Activated CD8-positive, alpha-beta memory T cell treated with anti-CD3 and anti-CD28 coated beads for 36 hours (primary cell): Measurements from ENCODE around the gene TRIM72. TPM values are rescaled to one million over a fixed set of nuclear protein-coding genes. Genes with fewer than 3 reads are reported as not detected.
"Not testable (repeated sequence)": the region's sequence is repeated elsewhere in the genome, so short reads cannot be mapped to it uniquely, and the experiment has no call there.

Experiments used
- CTCF ChIA-PET: fragments of 350-600 bp; sonication (Branson Sonifier 250); formaldehyde crosslinking; loops from one replicate; lab custom pipeline; 2021; ENCODE audit warnings: antibody characterized with exemption; lab: Charles Lee
- POLR2A ChIA-PET: fragments of 350-600 bp; sonication (Branson Sonifier 250); formaldehyde crosslinking; loops from one replicate; lab custom pipeline; 2021; ENCODE audit warnings: antibody characterized with exemption; lab: Charles Lee
- total RNA-seq, 2 experiments: library from RNA; stranded (reverse); gene quantifications; one replicate each; pipeline ENCODE4 v1.2.3, GENCODE V29; 2021

Gene TRIM72
- total RNA-seq, 2 experiments from 2014 or later, result not detected

- POLR2A ChIA-PET, result interaction anchor here (1.4 kb wide), 1 partner anchor 10 kb away, joined by 4 read pairs; no protein-coding TSS in a partner anchor
- CTCF ChIA-PET, result interaction anchor here (0.6 to 1.6 kb wide), 2 partner anchors 12 to 48 kb away, joined by 4 read pairs; no protein-coding TSS in a partner anchor
Measured at GRCh38 chr16:31187808-31188189, 26.1 kb upstream of the TRIM72 start.

- ChIA-PET CTCF (interaction anchor here (1.1 to 2.0 kb wide), 4 partner anchors 11 to 14 kb away, joined by 3 to 4 read pairs (median 4); partner anchors contain the start of gene PYCARD), POLR2A (interaction anchor here (0.6 to 2.4 kb wide), 3 partner anchors 9 to 61 kb away, joined by 3 to 12 read pairs (median 4); partner anchors contain the start of gene FUS)
Measured at GRCh38 chr16:31188450-31189411, 25.2 kb upstream of the TRIM72 start.

- CTCF ChIA-PET, result interaction anchor here (1.1 to 2.0 kb wide), 4 partner anchors 9 to 13 kb away, joined by 3 to 5 read pairs (median 4); partner anchors contain the start of gene PYCARD
- POLR2A ChIA-PET, result interaction anchor here (0.6 to 2.4 kb wide), 2 partner anchors 9 to 61 kb away, joined by 3 to 12 read pairs; partner anchors contain the start of gene FUS
Measured at GRCh38 chr16:31189412-31189778, 24.5 kb upstream of the TRIM72 start.

GRCh38 chr16:31190061-31190460 is 23.9 kb upstream of the TRIM72 start:
- ChIA-PET POLR2A (interaction anchor here (2.4 kb wide), 1 partner anchor 10 kb away, joined by 12 read pairs; the partner anchor contains the start of gene FUS), CTCF (interaction anchor here (0.6 to 2.0 kb wide), 6 partner anchors 9 to 256 kb away, joined by 3 to 5 read pairs (median 3); partner anchors contain the start of gene PYCARD)

- CTCF ChIA-PET, result interaction anchor here (0.6 to 2.0 kb wide), 3 partner anchors 10 to 255 kb away, joined by 3 to 4 read pairs (median 3); no protein-coding TSS in a partner anchor
Measured at GRCh38 chr16:31190818-31191444, 23.0 kb upstream of the TRIM72 start.

GRCh38 chr16:31191697-31192428 is 22.1 kb upstream of the TRIM72 start:
- POLR2A ChIA-PET, result interaction anchor here (0.7 to 1.2 kb wide), 2 partner anchors 10 to 160 kb away, joined by 3 to 7 read pairs; partner anchors contain the start of gene PYCARD

More at GRCh38 chr16:31190818-31191444, 23.0 kb upstream of the TRIM72 start:
- POLR2A ChIA-PET, result interaction anchor here (2.4 kb wide), 1 partner anchor 11 kb away, joined by 12 read pairs; the partner anchor contains the start of gene FUS

GRCh38 chr16:31192856-31193642 is 20.9 kb upstream of the TRIM72 start:
- POLR2A ChIA-PET, result interaction anchor here (0.5 to 1.5 kb wide), 5 partner anchors 9 to 1380 kb away, joined by 3 to 7 read pairs (median 5); partner anchors contain the start of gene PYCARD
- CTCF ChIA-PET, result no interaction called here

More at GRCh38 chr16:31191697-31192428, 22.1 kb upstream of the TRIM72 start:
- CTCF ChIA-PET, result no interaction called here

- POLR2A ChIA-PET, result interaction anchor here (0.6 to 1.5 kb wide), 4 partner anchors 8 to 1381 kb away, joined by 3 to 6 read pairs (median 4); partner anchors contain the start of gene PYCARD
- CTCF ChIA-PET, result interaction anchor here (0.7 kb wide), 1 partner anchor 266 kb away, joined by 3 read pairs; no protein-coding TSS in a partner anchor
Measured at GRCh38 chr16:31193874-31194273, 20.0 kb upstream of the TRIM72 start.

- ChIA-PET CTCF (no interaction called here), POLR2A (no interaction called here)
Measured at GRCh38 chr16:31194898-31195297, 19.0 kb upstream of the TRIM72 start.

- CTCF ChIA-PET, result interaction anchor here (0.8 kb wide), 1 partner anchor 186 kb away, joined by 3 read pairs; no protein-coding TSS in a partner anchor
- POLR2A ChIA-PET, result not testable (repeated sequence)
Measured at GRCh38 chr16:31195861-31196260, 18.1 kb upstream of the TRIM72 start.

GRCh38 chr16:31196324-31197088 is 17.4 kb upstream of the TRIM72 start:
- POLR2A ChIA-PET, result no interaction called here
- CTCF ChIA-PET, result interaction anchor here (0.8 kb wide), 1 partner anchor 186 kb away, joined by 3 read pairs; no protein-coding TSS in a partner anchor

- ChIA-PET POLR2A (interaction anchor here (0.6 to 1.5 kb wide), 4 partner anchors 11 to 56 kb away, joined by 3 to 4 read pairs (median 4); partner anchors contain the start of gene FUS), CTCF (no interaction called here)
Measured at GRCh38 chr16:31198207-31198882, 15.6 kb upstream of the TRIM72 start.

GRCh38 chr16:31199430-31200041 is 14.4 kb upstream of the TRIM72 start:
- CTCF ChIA-PET, result interaction anchor here (1.0 kb wide), 1 partner anchor 12 kb away, joined by 4 read pairs; no protein-coding TSS in a partner anchor
- POLR2A ChIA-PET, result interaction anchor here (1.3 to 1.5 kb wide), 2 partner anchors 19 to 57 kb away, joined by 3 to 4 read pairs; partner anchors contain the start of gene FUS

GRCh38 chr16:31200111-31200510 is 13.8 kb upstream of the TRIM72 start:
- CTCF ChIA-PET, result interaction anchor here (1.0 to 2.7 kb wide), 3 partner anchors 10 to 183 kb away, joined by 4 to 11 read pairs (median 4); no protein-coding TSS in a partner anchor
- POLR2A ChIA-PET, result not testable (repeated sequence)
